ENCODE results near the gene PARD6B. TPM values are rescaled to one million over a fixed set of nuclear protein-coding genes. Genes with fewer than 3 reads are reported as not detected.

Gene PARD6B
- total RNA-seq, 1 experiment from 2014 or later, result 41.3 TPM

GRCh38 chr20:50759678-50760077, 28.3 kb downstream of the PARD6B start:
- Histone ChIP-seq H3K9me2 (ENCODE audit: insufficient read depth) (no peaks in the 10 kb centered on the region), H3K4me3 (replicated peaks in 1 of 2; ENCODE audit: low read depth in 1 of 2, low read length in 2 of 2) (no peak overlapping the region), H2AFZ (ENCODE audit: low read depth, low read length, poor library complexity, severe bottlenecking) (no peak overlapping the region), H3K9ac (ENCODE audit: low read length) (no peak overlapping the region), H3K9me3 (ENCODE audit: control insufficient read depth in 1 of 2, insufficient read depth in 1 of 2, low read depth in 1 of 2, low read length in 2 of 2) (no peaks in the 10 kb centered on the region), H3K27ac (ENCODE audit: low read depth, low read length) (peak overlapping the region; percentile 92; the same call in 1 of the 2 replicates), H3K4me1 (ENCODE audit: control insufficient read depth in 1 of 2, insufficient read depth in 2 of 2, low read length in 2 of 2) (peaks cover 61 to 83% of the 10 kb centered on the region in 2 experiments), H3K4me2 (ENCODE audit: low read length) (peak overlapping the region; percentile 20; the same call in 1 of the 2 replicates), H3K27me3 (ENCODE audit: insufficient read depth, low read length) (no peaks in the 10 kb centered on the region), H3K79me2 (ENCODE audit: insufficient read depth, low read length) (no peaks in the 10 kb centered on the region), H3K36me3 (ENCODE audit: control insufficient read depth in 1 of 2, insufficient read depth in 2 of 2, low read length in 2 of 2) (no peaks in the 10 kb centered on the region), H4K20me1 (ENCODE audit: insufficient read depth) (no peaks in the 10 kb centered on the region)
- TF ChIP-seq CEBPB (IDR thresholded peaks at IDR 0.05; ENCODE audit: low read depth), result no peak
- no peak for TF ChIP-seq EZH2phosphoT487 (IDR thresholded peaks at IDR 0.05; ENCODE audit: borderline replicate concordance)
- no peak for TF ChIP-seq POLR2A (IDR thresholded peaks at IDR 0.05; ENCODE audit: borderline replicate concordance, extremely low read depth, insufficient read depth, insufficient read length)
- no peak for TF ChIP-seq SRF (IDR thresholded peaks at IDR 0.05; ENCODE audit: low read depth)
- TF ChIP-seq ZBTB33 (IDR thresholded peaks at IDR 0.05; ENCODE audit: extremely low read depth, insufficient replicate concordance, low read length), result no peak
- TF ChIP-seq EGR1 (IDR thresholded peaks at IDR 0.05; ENCODE audit: low read depth), result no peak
- no peak for TF ChIP-seq REST (IDR thresholded peaks at IDR 0.05; ENCODE audit: low read depth)
- TF ChIP-seq ATF3 (IDR thresholded peaks at IDR 0.05), result no peak
- no peak for TF ChIP-seq MAX (IDR thresholded peaks at IDR 0.05)
- TF ChIP-seq CTCF (IDR thresholded peaks at IDR 0.05 in 2 of 3, conservative IDR thresholded peaks at IDR 0.05 in 1 of 3; ENCODE audit: borderline replicate concordance in 1 of 3, insufficient read depth in 1 of 3, low read depth in 2 of 3, low read length in 2 of 3), result no peak
- no peak for TF ChIP-seq JUND (IDR thresholded peaks at IDR 0.05)
- no peak for TF ChIP-seq RAD21 (IDR thresholded peaks at IDR 0.05; ENCODE audit: low read depth)
- TF ChIP-seq POLR2AphosphoS5 (IDR thresholded peaks at IDR 0.05; ENCODE audit: low read depth, low read length), result no peak
- no peak for TF ChIP-seq ZFX (IDR thresholded peaks at IDR 0.05)
- no peak for TF ChIP-seq YY1 (IDR thresholded peaks at IDR 0.05; ENCODE audit: extremely low read depth, insufficient replicate concordance, low read depth, low read length)
- POLR2A ChIA-PET, result no interaction called here
- no TSS peak for BruUV-seq (replicated peaks)
- no peak for ATAC-seq
- RAD21 ChIA-PET (ENCODE audit: low non-redundant PET in 1 of 2, low total read pairs in 2 of 2, uncharacterized antibody in 2 of 2, unreplicated experiment in 2 of 2), result no interaction called here
- CTCF ChIA-PET, result interaction anchor here (5.2 kb wide), 1 partner anchor 10 kb away, joined by 27 read pairs; no protein-coding TSS in a partner anchor
- no peak for DNase-seq (ENCODE audit: low read depth, low spot score)
- intact Hi-C loops (cut with micrococcal nuclease), result no loop called here

All from HCT116 (cell line).